22Rv1 (cell line): Measurements from ENCODE around the gene NTNG1.

Source experiments
- CTCF ChIP-seq: fragments of 450-650 bp; IDR thresholded peaks from 2 replicates; pipeline ENCODE4 v1.5.1; 2017; ENCODE audit warnings: mild to moderate bottlenecking
- ZFX ChIP-seq: fragments of 450-650 bp; IDR thresholded peaks from 2 replicates; pipeline ENCODE4 v1.6.1; 2017; ENCODE audit warnings: antibody characterized with exemption, borderline replicate concordance

- no peak for TF ChIP-seq CTCF
- no peak for TF ChIP-seq ZFX
Measured at GRCh38 chr1:107096690-107097089, 44.1 kb upstream of the NTNG1 start.
